GM23338 (cell line): ENCODE data around the gene ALKBH4.
"Not testable (repeated sequence)": the region's sequence is repeated elsewhere in the genome, so short reads cannot be mapped to it uniquely, and the experiment has no call there.

Source experiments
- POLR2AphosphoS5 ChIP-seq: IDR thresholded peaks from 2 replicates; pipeline ENCODE4 v1.6.1; 2016; ENCODE audit warnings: antibody characterized with exemption, low read depth
- TF ChIP-seq, protein P1 (sequence below), 2 experiments: fragments of 200-600 bp in 1 of 2; sonication (generic) in 1 of 2; conservative IDR thresholded peaks; 2 replicates each; pipeline versions ENCODE4 v1.5.1 to v1.6.1; 2016 to 2017; ENCODE audit warnings: antibody characterized with exemption in 2 of 2, low read depth in 2 of 2, mild to moderate bottlenecking in 2 of 2, moderate library complexity in 1 of 2
- TF ChIP-seq, protein P2 (sequence below): IDR thresholded peaks from one replicate; pipeline ENCODE4 v1.6.1; 2018; ENCODE audit warnings: antibody characterized with exemption; ENCODE audit not compliant: unreplicated experiment

DNA sequence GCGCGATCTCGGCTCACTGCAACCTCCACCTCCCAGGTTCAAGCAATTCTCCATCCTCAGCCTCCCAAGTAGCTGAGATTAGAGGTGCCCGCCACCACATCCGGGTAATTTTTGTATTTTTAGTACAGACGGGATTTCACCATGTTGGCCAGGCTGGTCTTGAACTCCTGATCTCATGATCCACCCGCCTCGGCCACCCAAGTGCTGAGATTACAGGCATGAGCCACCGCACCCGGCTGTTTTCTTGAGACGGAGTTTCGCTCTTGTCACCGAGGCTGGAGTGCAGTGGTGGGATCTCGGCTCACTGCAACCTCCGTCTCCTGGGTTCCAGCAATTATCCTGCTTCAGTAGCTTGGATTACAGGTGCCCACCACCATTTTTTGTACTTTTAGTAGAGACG lies 33.7 kb upstream of the ALKBH4 start:
- TF ChIP-seq, protein P1, sequence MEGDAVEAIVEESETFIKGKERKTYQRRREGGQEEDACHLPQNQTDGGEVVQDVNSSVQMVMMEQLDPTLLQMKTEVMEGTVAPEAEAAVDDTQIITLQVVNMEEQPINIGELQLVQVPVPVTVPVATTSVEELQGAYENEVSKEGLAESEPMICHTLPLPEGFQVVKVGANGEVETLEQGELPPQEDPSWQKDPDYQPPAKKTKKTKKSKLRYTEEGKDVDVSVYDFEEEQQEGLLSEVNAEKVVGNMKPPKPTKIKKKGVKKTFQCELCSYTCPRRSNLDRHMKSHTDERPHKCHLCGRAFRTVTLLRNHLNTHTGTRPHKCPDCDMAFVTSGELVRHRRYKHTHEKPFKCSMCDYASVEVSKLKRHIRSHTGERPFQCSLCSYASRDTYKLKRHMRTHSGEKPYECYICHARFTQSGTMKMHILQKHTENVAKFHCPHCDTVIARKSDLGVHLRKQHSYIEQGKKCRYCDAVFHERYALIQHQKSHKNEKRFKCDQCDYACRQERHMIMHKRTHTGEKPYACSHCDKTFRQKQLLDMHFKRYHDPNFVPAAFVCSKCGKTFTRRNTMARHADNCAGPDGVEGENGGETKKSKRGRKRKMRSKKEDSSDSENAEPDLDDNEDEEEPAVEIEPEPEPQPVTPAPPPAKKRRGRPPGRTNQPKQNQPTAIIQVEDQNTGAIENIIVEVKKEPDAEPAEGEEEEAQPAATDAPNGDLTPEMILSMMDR (conservative IDR thresholded peaks at IDR 0.05; ENCODE audit: low read depth in 2 of 2) = not testable (repeated sequence)
- not testable (repeated sequence) for TF ChIP-seq POLR2AphosphoS5
- TF ChIP-seq, protein P2, sequence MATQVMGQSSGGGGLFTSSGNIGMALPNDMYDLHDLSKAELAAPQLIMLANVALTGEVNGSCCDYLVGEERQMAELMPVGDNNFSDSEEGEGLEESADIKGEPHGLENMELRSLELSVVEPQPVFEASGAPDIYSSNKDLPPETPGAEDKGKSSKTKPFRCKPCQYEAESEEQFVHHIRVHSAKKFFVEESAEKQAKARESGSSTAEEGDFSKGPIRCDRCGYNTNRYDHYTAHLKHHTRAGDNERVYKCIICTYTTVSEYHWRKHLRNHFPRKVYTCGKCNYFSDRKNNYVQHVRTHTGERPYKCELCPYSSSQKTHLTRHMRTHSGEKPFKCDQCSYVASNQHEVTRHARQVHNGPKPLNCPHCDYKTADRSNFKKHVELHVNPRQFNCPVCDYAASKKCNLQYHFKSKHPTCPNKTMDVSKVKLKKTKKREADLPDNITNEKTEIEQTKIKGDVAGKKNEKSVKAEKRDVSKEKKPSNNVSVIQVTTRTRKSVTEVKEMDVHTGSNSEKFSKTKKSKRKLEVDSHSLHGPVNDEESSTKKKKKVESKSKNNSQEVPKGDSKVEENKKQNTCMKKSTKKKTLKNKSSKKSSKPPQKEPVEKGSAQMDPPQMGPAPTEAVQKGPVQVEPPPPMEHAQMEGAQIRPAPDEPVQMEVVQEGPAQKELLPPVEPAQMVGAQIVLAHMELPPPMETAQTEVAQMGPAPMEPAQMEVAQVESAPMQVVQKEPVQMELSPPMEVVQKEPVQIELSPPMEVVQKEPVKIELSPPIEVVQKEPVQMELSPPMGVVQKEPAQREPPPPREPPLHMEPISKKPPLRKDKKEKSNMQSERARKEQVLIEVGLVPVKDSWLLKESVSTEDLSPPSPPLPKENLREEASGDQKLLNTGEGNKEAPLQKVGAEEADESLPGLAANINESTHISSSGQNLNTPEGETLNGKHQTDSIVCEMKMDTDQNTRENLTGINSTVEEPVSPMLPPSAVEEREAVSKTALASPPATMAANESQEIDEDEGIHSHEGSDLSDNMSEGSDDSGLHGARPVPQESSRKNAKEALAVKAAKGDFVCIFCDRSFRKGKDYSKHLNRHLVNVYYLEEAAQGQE = not testable (repeated sequence)
